Uterus (tissue), 4 donors: ENCODE data around the gene SETD4. TPM values are rescaled to one million over a fixed set of nuclear protein-coding genes. Genes with fewer than 3 reads are reported as not detected.
A peak's percentile ranks its signal among the peaks of the same experiment; 100 is the strongest.

Experiments used
- DNase-seq, 2 donors: peaks; one replicate each; pipeline ENCODE4 v3.0.0-alpha.2; 2019 to 2020
- H3K27ac ChIP-seq, 2 donors: fragments of 200-600 bp; sonication (generic); 1 replicate in 1 of 2; 2 replicates in 1 of 2; pipeline ENCODE4 v1.5.1; 2016 to 2018
- H3K27me3 ChIP-seq, 2 donors: fragments of 200-600 bp; sonication (generic); one replicate each; pipeline ENCODE4 v1.5.1; 2018 to 2019; ENCODE audit warnings: control low read depth in 1 of 2
- H3K36me3 ChIP-seq, 2 donors: fragments of 200-600 bp; sonication (generic); one replicate each; pipeline ENCODE4 v1.5.1; 2019; ENCODE audit warnings: control low read depth in 1 of 2
- H3K4me1 ChIP-seq, 2 donors: fragments of 200-600 bp; sonication (generic); one replicate each; pipeline ENCODE4 v1.5.1; 2018 to 2019; ENCODE audit warnings: control low read depth in 1 of 2
- H3K4me3 ChIP-seq, 2 donors: fragments of 200-600 bp; sonication (generic); 1 replicate in 1 of 2; 2 replicates in 1 of 2; pipeline ENCODE4 v1.5.1; 2018 to 2019; ENCODE audit warnings: mild to moderate bottlenecking in 1 of 2
- H3K9me3 ChIP-seq, 2 donors: fragments of 200-600 bp; sonication (generic); one replicate each; pipeline ENCODE4 v1.5.1; 2019; ENCODE audit warnings: control low read depth in 1 of 2
- CTCF ChIP-seq, 4 experiments: fragments of 200-600 bp in 2 of 4; fragments of 450-650 bp in 2 of 4; sonication (generic) in 2 of 4; IDR thresholded peaks; one replicate each; pipeline ENCODE4 v1.5.1; 2016 to 2019; ENCODE audit warnings: antibody characterized with exemption in 4 of 4, mild to moderate bottlenecking in 2 of 4, moderate library complexity in 1 of 4
- POLR2A ChIP-seq, 2 donors: fragments of 450-650 bp; IDR thresholded peaks; one replicate each; pipeline ENCODE4 v1.6.1; 2016; ENCODE audit warnings: antibody characterized with exemption in 2 of 2, mild to moderate bottlenecking in 1 of 2, moderate library complexity in 1 of 2
- intact Hi-C: fragments of 100-400 bp; cut with DNase I; formaldehyde crosslinking; loops from one replicate; pipeline ENCODE4 v1.15.1; 2023; ENCODE audit warnings: low total_unique reads
- total RNA-seq, 4 donors: library from RNA; depleted of rRNA in 3 of 4; stranded (reverse); fragments of >200 nt in 3 of 4; gene quantifications; one replicate each; pipeline versions ENCODE4 v1.1.0 to v1.2.4, GENCODE V29; 2014 to 2023
- donor health status: DM: yes; HTN: yes; CAD: no.

Gene SETD4
- total RNA-seq, 4 donors from 2014 or later = 12.4 to 35.6 (median 22.3) TPM

- Histone ChIP-seq H3K36me3 (no peaks in the 10 kb centered on the region), H3K4me1 (peaks cover 0 to 3% of the 10 kb centered on the region in 2 donors), H3K27ac (no peak overlapping the region), H3K4me3 (no peak overlapping the region), H3K27me3 (no peaks in the 10 kb centered on the region), H3K9me3 (no peaks in the 10 kb centered on the region)
- DNase-seq = no peak
- intact Hi-C loops = no loop called here
- TF ChIP-seq POLR2A (IDR thresholded peaks at IDR 0.05) (no peak), CTCF (IDR thresholded peaks at IDR 0.05) (no peak)
Measured at GRCh38 chr21:36073181-36073580, 12.9 kb upstream of the SETD4 start.

- H3K9me3 ChIP-seq = no peaks in the 10 kb centered on the region
- TF ChIP-seq POLR2A (IDR thresholded peaks at IDR 0.05) (no peak), CTCF (IDR thresholded peaks at IDR 0.05) (no peak)
- intact Hi-C loops = no loop called here
- no peaks in the 10 kb centered on the region for H3K27me3 ChIP-seq
- H3K4me3 ChIP-seq = no peak overlapping the region
- no peak for DNase-seq
- no peak overlapping the region for H3K27ac ChIP-seq
- peaks cover 0 to 3% of the 10 kb centered on the region in 2 donors for H3K4me1 ChIP-seq
- H3K36me3 ChIP-seq = no peaks in the 10 kb centered on the region
Measured at GRCh38 chr21:36072453-36073162, 12.3 kb upstream of the SETD4 start.

- H3K9me3 ChIP-seq = no peaks in the 10 kb centered on the region
- no peak overlapping the region for H3K27ac ChIP-seq
- H3K27me3 ChIP-seq = no peaks in the 10 kb centered on the region
- no peak for DNase-seq
- H3K4me3 ChIP-seq = peak overlapping the region in 1 of 2 donors; percentile 6
- H3K36me3 ChIP-seq = no peaks in the 10 kb centered on the region
- peaks cover 0 to 3% of the 10 kb centered on the region in 2 donors for H3K4me1 ChIP-seq
- intact Hi-C loops = no loop called here
- TF ChIP-seq CTCF (IDR thresholded peaks at IDR 0.05) (no peak), POLR2A (IDR thresholded peaks at IDR 0.05) (no peak)
Measured at GRCh38 chr21:36070999-36071398, 10.7 kb upstream of the SETD4 start.

- H3K4me3 ChIP-seq = peak within 1 kb of the TSS; percentile 66 to 72
- H3K4me1 ChIP-seq = peaks cover 0 to 3% of the 10 kb centered on the region in 2 donors
Measured at GRCh38 chr21:36069713-36070583, 9.6 kb upstream of the SETD4 start, which contains the start of gene CBR1. Gene CBR1, plus strand, starts transcription at chr21:36070024. Its CDS starts 92 bp downstream, at chr21:36070116.

More at GRCh38 chr21:36069713-36070583, 9.6 kb upstream of the SETD4 start, which contains the start of gene CBR1:
- peak; percentile 95 for DNase-seq
- no peaks in the 10 kb centered on the region for H3K36me3 ChIP-seq
- peak in 2 of 4 experiments; percentile 3 to 31 for TF ChIP-seq CTCF (IDR thresholded peaks at IDR 0.05)
- TF ChIP-seq POLR2A (IDR thresholded peaks at IDR 0.05) = peak; percentile 81 to 83
- no peaks in the 10 kb centered on the region for H3K9me3 ChIP-seq
- intact Hi-C loops = no loop called here
- H3K27me3 ChIP-seq = no peaks in the 10 kb centered on the region
- H3K27ac ChIP-seq = peak within 1 kb of the TSS; percentile 72 to 87
